ENCODE measurements around the gene FBXL19.

FBXL19 gene

GRCh38 chr16:30967795-30968194, 44.4 kb downstream of the FBXL19 start:
- no peak for DNase-seq

GRCh38 chr16:30969246-30969842, 46.0 kb downstream of the FBXL19 start:
- no peak for DNase-seq

- no peak for DNase-seq
Observed at GRCh38 chr16:30971298-30971697, 47.9 kb downstream of the FBXL19 start.

- DNase-seq = no peak
Observed at GRCh38 chr16:30972872-30973271, 49.5 kb downstream of the FBXL19 start.

GRCh38 chr16:30974348-30974747, 51.0 kb downstream of the FBXL19 start:
- no peak for DNase-seq

GRCh38 chr16:30976486-30976885, 53.1 kb downstream of the FBXL19 start:
- DNase-seq = no peak

GRCh38 chr16:30977502-30977901, 54.1 kb downstream of the FBXL19 start:
- DNase-seq = no peak

GRCh38 chr16:30979170-30980022, 56.0 kb downstream of the FBXL19 start:
- no peak for DNase-seq

GRCh38 chr16:30980023-30980371, 56.6 kb downstream of the FBXL19 start:
- DNase-seq = no peak

GRCh38 chr16:30980434-30980833, 57.1 kb downstream of the FBXL19 start:
- DNase-seq = no peak

GRCh38 chr16:30980959-30981358, 57.6 kb downstream of the FBXL19 start:
- no peak for DNase-seq

GRCh38 chr16:30982548-30983288, 59.3 kb downstream of the FBXL19 start:
- no peak for DNase-seq

GRCh38 chr16:30983289-30983889, 60.0 kb downstream of the FBXL19 start:
- no peak for DNase-seq

- no peak for DNase-seq
Observed at GRCh38 chr16:30983898-30984610, 60.7 kb downstream of the FBXL19 start.

GRCh38 chr16:30984669-30985400, 61.5 kb downstream of the FBXL19 start, which contains the start of gene HSD3B7:
Gene HSD3B7 (plus strand): TSS chr16:30985207. CDS start chr16:30985659, 452 bp downstream.
- DNase-seq = peak; percentile 61

GRCh38 chr16:30985401-30986128, 62.2 kb downstream of the FBXL19 start:
- peak; percentile 83 for DNase-seq

GRCh38 chr16:30986129-30986991, 63.0 kb downstream of the FBXL19 start:
- DNase-seq = no peak

GRCh38 chr16:30987581-30988190, 64.3 kb downstream of the FBXL19 start:
- no peak for DNase-seq

- DNase-seq = no peak
Observed at GRCh38 chr16:30989469-30990047, 66.2 kb downstream of the FBXL19 start.

Data from NCI-H510A (cell line).